OCI-LY3 (cell line): Measurements from ENCODE around the gene ZBED5.

Experiments used
- H2AFZ ChIP-seq: fragments of 200-600, 300-600 bp; shearing (Covaris generic); 2 replicates; pipeline ENCODE4 v1.6.0; 2014; ENCODE audit warnings: antibody characterized with exemption, low read depth, low read length
- H3K27ac ChIP-seq: fragments of 200-600, 300-600 bp; sonication (generic); 2 replicates; pipeline ENCODE4 v1.5.1; 2014; ENCODE audit warnings: mild to moderate bottlenecking, low read length, moderate library complexity, mixed read lengths
- H3K27me3 ChIP-seq: fragments of 200-600, 300-600 bp; sonication (generic); 2 replicates; pipeline ENCODE4 v1.6.1; 2014; ENCODE audit warnings: low read depth, low read length, mixed read lengths
- H3K36me3 ChIP-seq: fragments of 200-600, 300-600 bp; sonication (generic); replicated peaks from 2 replicates; pipeline ENCODE3; 2014; ENCODE audit warnings: low read depth, low read length, mixed read lengths
- H3K4me1 ChIP-seq: fragments of 300-600, 200-600 bp; sonication (generic); 2 replicates; pipeline ENCODE4 v1.6.1; 2014; ENCODE audit warnings: low read length, mixed read lengths
- H3K4me2 ChIP-seq: fragments of 200-600, 300-600 bp; sonication (generic); 2 replicates; pipeline ENCODE4 v1.6.1; 2014; ENCODE audit warnings: low read length, mixed read lengths
- H3K4me3 ChIP-seq: fragments of 300-600, 200-600 bp; sonication (generic); 2 replicates; pipeline ENCODE4 v1.5.1; 2014; ENCODE audit warnings: antibody characterized with exemption, mild to moderate bottlenecking, low read length, moderate library complexity
- H3K79me2 ChIP-seq: fragments of 300-600, 200-600 bp; shearing (Covaris generic); 2 replicates; pipeline ENCODE4 v1.6.1; 2014; ENCODE audit warnings: mild to moderate bottlenecking, low read length, mixed read lengths
- H3K9ac ChIP-seq: fragments of 300-600, 200-600 bp; shearing (Covaris generic); 2 replicates; pipeline ENCODE4 v1.6.0; 2014; ENCODE audit warnings: mild to moderate bottlenecking, low read length, moderate library complexity
- H3K9me3 ChIP-seq: fragments of 200-600, 300-600 bp; shearing (Covaris generic); 2 replicates; pipeline ENCODE4 v1.6.1; 2014; ENCODE audit warnings: low read length, mixed read lengths; ENCODE audit not compliant: insufficient read depth
- H4K20me1 ChIP-seq: fragments of 200-600, 300-600 bp; sonication (generic); 2 replicates; pipeline ENCODE4 v1.6.1; 2016; ENCODE audit warnings: low read length, mixed read lengths; ENCODE audit not compliant: insufficient read depth
- CTCF ChIP-seq: fragments of 200-600, 300-600 bp; sonication (generic); IDR thresholded peaks from 2 replicates; pipeline ENCODE4 v1.5.1; 2014; ENCODE audit warnings: antibody characterized with exemption, low read length, low read depth
- EZH2phosphoT487 ChIP-seq: fragments of 200-600 bp; shearing (Covaris generic); IDR thresholded peaks from 2 replicates; pipeline ENCODE4 v1.6.1; 2018; ENCODE audit warnings: antibody characterized with exemption, mixed run types, low read depth

Gene ZBED5

DNA sequence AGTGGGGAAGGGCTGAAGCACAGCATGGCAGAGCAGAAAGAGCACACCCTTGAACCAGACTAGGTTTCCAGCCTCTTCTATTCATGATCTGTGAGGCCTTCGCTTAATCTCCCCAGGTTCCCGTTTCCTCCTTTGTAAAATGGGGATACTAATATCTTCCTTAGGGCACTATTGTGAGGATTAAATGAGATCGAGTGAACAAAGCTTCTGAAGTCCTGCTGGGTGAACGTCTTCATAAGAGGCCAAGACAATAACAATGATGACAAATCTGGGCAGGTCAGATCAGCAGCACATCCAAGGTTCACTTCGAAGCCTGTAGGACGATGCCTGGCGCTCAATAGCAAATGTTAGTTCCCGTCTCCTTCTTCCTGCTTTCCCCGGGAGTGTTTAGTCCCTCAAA, 38.6 kb upstream of the ZBED5 start:
- H3K9me3 ChIP-seq, result no peaks in the 10 kb centered on the region
- peaks cover 24% of the 10 kb centered on the region for H3K4me1 ChIP-seq
- no peak overlapping the region for H3K9ac ChIP-seq
- no peaks in the 10 kb centered on the region for H3K79me2 ChIP-seq
- no peaks in the 10 kb centered on the region for H3K27me3 ChIP-seq
- H2AFZ ChIP-seq, result no peak overlapping the region
- no peaks in the 10 kb centered on the region for H3K36me3 ChIP-seq
- H3K27ac ChIP-seq, result no peak overlapping the region
- TF ChIP-seq EZH2phosphoT487, result no peak
- TF ChIP-seq CTCF, result no peak
- H4K20me1 ChIP-seq, result no peaks in the 10 kb centered on the region
- no peak overlapping the region for H3K4me3 ChIP-seq
- no peak overlapping the region for H3K4me2 ChIP-seq

DNA sequence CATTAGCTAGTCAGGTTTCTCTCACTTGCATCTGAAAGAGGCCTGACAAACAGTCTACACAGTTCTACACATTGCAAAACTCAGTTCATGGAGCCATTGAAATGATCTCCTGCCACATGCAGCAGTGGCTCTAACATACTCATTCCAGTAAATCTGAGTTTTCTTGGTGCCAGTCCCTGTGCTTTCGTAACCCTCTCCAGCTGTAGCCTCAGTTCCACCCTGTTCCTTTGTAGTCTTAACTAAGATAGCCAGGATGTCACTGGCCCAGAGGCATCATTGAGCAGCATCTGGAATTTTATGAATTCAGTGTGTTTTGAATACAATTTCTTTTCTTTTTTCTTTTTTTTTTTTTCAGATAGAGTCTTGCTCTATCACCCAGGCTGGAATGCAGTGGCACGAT, 37.4 kb upstream of the ZBED5 start:
- Histone ChIP-seq H3K9ac (no peak overlapping the region), H3K4me2 (no peak overlapping the region), H3K36me3 (no peaks in the 10 kb centered on the region), H3K4me3 (no peak overlapping the region), H3K4me1 (peaks cover 23% of the 10 kb centered on the region), H2AFZ (no peak overlapping the region), H3K79me2 (no peaks in the 10 kb centered on the region), H3K9me3 (no peaks in the 10 kb centered on the region), H3K27ac (no peak overlapping the region), H3K27me3 (no peaks in the 10 kb centered on the region), H4K20me1 (no peaks in the 10 kb centered on the region)
- TF ChIP-seq EZH2phosphoT487, result no peak
- TF ChIP-seq CTCF, result no peak

GRCh38 chr11:10894666-10895065, 36.8 kb upstream of the ZBED5 start:
- Histone ChIP-seq H3K79me2 (no peaks in the 10 kb centered on the region), H3K9ac (no peak overlapping the region)
- no peak for TF ChIP-seq EZH2phosphoT487
- no peak for TF ChIP-seq CTCF

DNA sequence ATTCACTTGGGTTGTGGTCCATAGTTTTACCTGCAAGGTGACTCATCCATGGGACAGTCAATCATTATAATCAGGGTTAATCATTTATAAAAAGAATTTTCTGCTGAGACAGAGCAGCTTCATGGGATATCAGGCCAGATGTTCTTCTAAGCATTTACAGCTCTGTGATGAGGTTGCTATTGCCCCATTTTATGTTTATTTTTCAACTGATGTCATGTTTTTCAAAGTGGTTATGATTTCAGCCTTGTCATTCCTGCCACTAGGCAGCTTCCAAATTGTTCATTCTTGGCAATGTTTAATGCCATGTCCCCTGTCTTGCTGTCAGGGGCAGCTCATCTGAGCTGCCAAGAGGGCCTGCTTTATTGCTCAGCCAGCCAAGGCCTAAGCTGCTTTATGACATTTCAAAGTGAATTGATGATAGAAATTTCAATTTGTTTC, 35.9 kb upstream of the ZBED5 start:
- Histone ChIP-seq H3K9me3 (no peaks in the 10 kb centered on the region), H3K36me3 (no peaks in the 10 kb centered on the region), H2AFZ (no peak overlapping the region), H3K27me3 (no peaks in the 10 kb centered on the region), H3K9ac (no peak overlapping the region), H4K20me1 (no peaks in the 10 kb centered on the region), H3K4me2 (no peak overlapping the region), H3K4me1 (peaks cover 10% of the 10 kb centered on the region), H3K79me2 (no peaks in the 10 kb centered on the region), H3K27ac (no peak overlapping the region), H3K4me3 (no peak overlapping the region)
- TF ChIP-seq CTCF (no peak), EZH2phosphoT487 (no peak)

More at GRCh38 chr11:10894666-10895065, 36.8 kb upstream of the ZBED5 start:
- H3K36me3 ChIP-seq, result no peaks in the 10 kb centered on the region
- no peak overlapping the region for H3K27ac ChIP-seq
- H2AFZ ChIP-seq, result no peak overlapping the region
- H3K4me2 ChIP-seq, result no peak overlapping the region
- H3K4me1 ChIP-seq, result peaks cover 17% of the 10 kb centered on the region
- H3K4me3 ChIP-seq, result no peak overlapping the region
- no peaks in the 10 kb centered on the region for H4K20me1 ChIP-seq
- H3K9me3 ChIP-seq, result no peaks in the 10 kb centered on the region
- no peaks in the 10 kb centered on the region for H3K27me3 ChIP-seq
